Activated CD4-positive, alpha-beta T cell treated with anti-CD3 and anti-CD28 coated beads, Interleukin-10, Interleukin-2, amounts not matched to agents 100 ng/mL and 50 ng/mL, durations not matched to agents 16 hours and 8 hours (primary cell): ENCODE data around the gene RTRAF.
A peak's percentile ranks its signal among the peaks of the same experiment; 100 is the strongest.

Source experiments
- DNase-seq: peaks from one replicate; pipeline ENCODE4 v3.0.0-alpha.2; 2020

Gene RTRAF

DNA sequence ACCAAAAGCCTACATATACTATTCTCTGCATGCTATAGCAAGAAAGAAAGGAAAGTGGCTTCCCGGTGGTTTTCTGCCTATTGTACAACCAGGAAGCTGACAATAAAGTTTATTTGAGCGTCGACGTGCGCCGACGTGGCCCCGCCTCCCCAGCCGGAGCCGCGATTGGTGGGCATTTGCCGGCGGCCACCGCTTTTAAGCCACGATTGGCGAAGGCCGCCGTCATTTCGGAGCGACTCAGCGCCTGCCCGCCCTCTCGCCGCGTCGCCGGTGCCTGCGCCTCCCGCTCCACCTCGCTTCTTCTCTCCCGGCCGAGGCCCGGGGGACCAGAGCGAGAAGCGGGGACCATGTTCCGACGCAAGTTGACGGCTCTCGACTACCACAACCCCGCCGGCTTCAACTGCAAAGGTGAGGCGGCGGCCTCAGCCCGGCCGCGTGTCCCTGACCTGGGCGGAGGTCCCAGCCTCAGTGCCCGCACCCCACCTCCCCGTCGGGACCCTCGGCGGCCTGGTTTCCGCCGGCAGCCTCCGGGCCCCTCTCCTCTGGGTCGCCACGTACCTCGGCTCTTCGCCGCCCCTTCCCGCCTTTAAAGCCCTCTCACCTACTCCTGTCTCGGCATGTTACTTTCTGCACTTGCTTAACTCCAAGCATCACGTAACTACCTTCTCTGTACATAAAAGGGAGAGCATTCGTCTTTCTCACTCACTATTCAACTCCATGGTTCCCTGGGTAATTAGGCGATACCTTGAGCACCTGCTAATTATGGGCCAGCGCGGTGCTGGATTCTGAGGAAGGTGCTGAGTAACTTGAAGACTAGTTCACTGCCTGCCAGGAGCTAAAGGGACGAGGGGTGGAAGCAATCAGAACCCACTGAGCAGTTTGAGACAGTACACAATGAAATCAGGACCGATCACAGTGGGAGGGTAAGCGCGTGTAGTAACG lies at the start of gene RTRAF:
RTRAF (plus strand) TSS at position 254 of the 942 bp plus-strand sequence; CDS start at position 348, 94 bp downstream.
- peak; percentile 95 for DNase-seq

- peak; percentile 13 for DNase-seq
Measured at GRCh38 chr14:51939755-51940301, 49.5 kb upstream of the RTRAF start.

- DNase-seq = no peak
Measured at GRCh38 chr14:51942971-51943370, 46.4 kb upstream of the RTRAF start.

DNA sequence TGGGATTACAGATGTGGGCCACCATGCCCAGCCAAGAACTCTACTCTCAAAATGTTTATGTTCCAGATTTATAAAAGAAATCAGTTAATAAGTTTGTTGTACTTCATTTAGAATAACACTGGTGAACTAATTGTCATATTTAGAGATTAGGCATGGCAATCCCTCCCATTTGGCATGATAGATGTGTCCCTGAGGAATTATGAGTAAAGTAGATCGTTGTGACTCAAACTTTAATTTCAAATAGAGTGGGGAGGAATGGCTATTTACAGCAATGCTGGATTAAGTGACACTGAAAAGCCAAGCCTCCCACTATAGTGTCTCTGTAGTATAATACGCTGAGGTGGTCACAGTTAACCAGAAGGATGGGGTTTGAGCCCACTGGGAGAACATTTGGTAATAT lies 39.3 kb upstream of the RTRAF start:
- DNase-seq = no peak

- no peak for DNase-seq
Measured at GRCh38 chr14:51951656-51952055, 37.7 kb upstream of the RTRAF start.

- DNase-seq = no peak
Measured at GRCh38 chr14:51954031-51954430, 35.3 kb upstream of the RTRAF start.

GRCh38 chr14:51954657-51955056 lies 34.7 kb upstream of the RTRAF start:
- DNase-seq = no peak

DNA sequence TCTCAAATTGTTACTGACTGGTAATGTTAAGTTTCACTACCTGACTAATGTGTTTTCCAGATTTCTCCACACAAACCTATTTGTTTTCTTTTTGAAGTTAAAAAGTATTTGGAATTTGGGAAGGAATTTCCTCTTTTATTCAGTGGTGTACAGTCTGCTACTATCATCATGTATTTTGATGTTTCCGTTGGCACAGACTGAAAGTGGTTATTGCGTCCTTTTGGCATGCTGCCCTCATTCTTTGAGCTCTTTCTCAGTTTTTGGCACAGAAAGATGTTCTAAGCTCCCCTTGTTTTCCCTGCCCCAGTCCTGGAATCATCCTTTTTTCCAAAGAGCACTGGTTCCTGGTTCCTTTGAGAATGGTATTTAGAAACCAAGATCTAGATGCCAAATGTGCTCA lies 31.4 kb upstream of the RTRAF start:
- DNase-seq = no peak

DNA sequence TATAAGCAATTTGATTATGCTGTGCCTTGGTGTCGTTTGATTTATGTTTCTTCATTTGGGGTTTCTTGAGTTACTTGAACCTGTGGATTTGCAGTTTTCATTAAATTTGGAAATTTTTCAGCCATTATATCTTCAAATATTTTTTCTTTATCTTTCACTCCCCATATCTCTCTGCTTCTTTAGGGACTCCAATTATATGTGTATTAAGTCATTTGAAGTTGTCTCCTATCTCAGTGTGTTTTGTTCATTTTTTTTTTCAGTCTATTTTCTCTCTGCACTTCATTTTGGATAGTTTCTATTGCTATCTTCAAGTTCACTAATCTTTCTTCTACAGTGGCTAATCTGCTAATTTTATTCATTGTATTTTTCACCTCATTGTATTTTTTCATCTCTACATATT lies 29.4 kb upstream of the RTRAF start:
- DNase-seq = no peak

GRCh38 chr14:51960866-51961265 lies 28.5 kb upstream of the RTRAF start:
- no peak for DNase-seq

- DNase-seq = no peak
Measured at GRCh38 chr14:51962711-51963110, 26.6 kb upstream of the RTRAF start.

DNA sequence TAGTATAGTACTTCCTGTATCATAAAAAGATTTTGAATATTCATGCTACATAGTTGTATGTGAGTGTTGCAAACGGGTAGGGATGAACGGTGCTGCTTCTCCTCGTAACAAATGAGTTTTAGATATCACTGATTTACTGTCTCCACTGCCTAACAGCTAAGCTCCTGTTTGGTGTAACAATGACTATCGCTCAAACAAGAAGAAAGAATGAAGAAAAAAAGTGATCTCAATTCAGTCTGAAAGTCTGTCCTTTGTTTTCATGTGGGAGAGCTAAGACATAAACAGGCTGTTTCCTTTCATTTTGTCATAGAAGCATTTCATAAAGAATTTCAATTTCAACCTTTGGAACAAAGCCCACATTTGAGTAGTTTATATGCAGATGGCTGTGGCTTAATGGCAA lies 26.1 kb upstream of the RTRAF start:
- DNase-seq = no peak

- no peak for DNase-seq
Measured at GRCh38 chr14:51967521-51967920, 21.8 kb upstream of the RTRAF start.

DNA sequence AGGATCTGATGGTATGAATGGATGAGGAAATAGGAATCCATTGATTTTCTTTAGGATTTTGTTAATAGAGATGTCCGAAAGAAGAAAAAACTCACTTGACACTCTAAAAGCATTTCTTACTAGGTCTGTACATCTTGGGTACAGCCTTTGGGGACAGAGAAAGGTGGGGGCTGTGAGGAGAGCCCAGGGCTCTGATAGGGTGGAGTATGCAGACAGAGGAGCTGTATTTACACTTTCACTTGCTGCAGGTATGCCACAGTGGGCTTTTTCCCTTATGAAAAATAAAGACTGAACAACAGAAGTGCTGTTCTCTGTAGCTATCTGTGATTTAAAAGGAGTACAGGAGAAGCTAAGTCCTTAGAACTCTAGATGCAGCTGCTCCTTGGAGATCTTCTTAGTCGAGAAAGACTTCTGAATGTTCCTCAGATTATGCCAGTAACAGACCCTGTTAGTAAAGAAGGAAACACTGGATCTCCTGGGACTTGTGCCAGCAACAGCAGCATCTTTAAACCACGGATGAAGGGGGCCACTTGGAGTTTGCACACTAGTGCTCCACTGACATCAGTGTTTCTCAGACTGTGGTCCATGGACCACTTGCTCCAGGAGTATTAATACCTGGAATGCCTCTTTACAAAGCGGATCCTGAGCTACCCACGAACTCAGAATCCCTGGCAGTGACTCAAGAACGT lies 19.4 kb upstream of the RTRAF start:
- DNase-seq = no peak

DNA sequence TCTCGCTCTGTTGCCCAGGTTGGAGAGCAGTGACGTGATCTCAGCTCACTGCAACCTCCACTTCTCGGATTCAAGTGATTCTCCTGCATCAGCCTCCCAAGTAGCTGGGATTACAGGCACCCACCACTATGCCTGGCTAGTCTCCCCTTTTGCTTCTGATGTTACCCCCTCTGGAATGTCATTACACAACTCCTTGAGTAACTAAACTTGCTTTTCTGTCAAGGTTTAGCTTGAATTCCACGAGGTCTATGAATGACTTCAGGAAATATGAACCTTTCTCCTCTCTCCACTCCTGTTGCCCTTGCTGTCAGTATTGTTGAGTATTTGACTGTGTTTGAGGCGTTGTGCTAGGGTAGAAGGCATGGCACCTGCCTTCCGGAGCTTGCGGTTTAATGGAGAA lies 16.8 kb upstream of the RTRAF start:
- no peak for DNase-seq

GRCh38 chr14:51977075-51977474 lies 12.3 kb upstream of the RTRAF start:
- DNase-seq = no peak

GRCh38 chr14:51978681-51979085 lies 10.7 kb upstream of the RTRAF start:
- DNase-seq = no peak

DNA sequence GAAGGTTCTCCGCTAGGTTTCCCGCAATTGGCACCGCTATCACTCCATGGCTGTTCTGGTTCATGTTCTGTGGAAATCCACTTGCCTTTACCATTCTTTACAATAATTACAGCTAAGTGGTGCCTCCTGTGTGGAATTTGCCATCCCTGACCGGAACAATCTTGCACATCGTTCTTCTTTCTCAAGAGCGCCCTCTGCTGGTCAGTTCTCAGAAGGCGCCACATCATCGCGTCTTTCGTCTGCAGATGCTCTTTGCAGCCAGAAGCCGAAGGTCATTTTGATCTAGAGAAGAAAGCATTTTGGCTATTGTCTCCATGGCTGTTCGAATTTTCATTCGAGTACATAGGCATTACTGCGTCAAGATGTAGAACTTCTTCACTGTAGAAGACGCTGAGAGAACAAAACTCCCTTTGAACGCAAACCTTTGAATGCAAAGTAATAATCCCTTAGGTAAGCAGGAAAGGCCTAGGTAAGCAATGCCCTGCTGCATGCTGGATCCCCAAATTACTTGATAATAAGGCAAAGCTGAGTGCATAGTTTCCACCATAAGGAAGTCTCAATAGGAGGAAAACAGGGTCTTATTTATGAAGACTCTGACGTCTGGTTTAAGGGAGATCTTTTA lies 10.1 kb upstream of the RTRAF start:
- peak; percentile 79 for DNase-seq

DNA sequence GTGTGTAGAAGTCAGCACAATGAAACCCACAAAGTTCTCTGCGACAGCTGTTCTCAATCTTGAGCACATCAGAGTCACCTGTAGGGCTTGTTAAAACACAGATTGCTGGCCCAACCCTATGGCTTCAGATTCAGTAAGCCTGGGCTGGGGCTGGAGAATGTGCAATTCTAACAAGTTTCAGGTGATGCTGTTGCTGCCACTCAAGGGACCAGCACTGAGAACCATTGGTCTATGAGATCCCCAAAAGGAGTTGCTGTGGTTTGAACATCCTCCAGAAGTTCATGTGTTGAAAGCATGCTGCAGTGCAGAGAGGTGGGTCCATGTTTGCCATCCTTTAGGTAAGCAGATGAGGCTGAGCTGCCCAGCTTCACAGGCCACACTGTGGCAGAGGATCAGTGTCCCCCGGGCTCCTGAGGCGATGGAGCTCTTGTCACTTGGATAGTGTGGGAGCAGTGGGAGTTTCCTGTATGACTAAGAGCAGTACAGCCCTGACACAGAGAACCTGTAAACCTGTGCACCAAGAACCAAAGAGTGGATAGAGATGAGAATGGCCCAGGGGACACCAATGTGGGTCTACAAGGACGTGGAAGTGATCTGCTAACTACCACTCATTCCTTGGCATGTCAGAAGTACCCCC lies 8.0 kb upstream of the RTRAF start:
- DNase-seq = peak; percentile 38

DNA sequence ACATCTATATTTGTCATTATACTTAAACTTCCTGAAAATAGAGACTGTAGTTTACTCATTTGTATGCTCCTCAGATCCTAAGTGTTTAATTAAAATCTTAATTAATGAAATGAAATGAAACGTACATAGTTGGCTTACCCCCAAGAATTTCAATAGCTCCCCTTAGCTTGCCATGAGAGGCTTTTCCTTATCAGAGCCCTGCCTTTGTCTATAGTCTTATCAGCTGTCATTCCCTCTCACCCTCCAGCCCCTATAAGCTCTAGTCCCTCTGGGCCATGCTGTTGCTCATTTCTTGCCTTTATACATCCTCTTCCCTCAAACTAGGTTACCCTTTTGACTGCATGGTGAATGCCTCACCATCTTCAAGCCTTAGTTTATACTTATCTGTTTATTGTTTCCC lies 1.1 kb upstream of the RTRAF start:
- no peak for DNase-seq

- no peak for DNase-seq
Measured at GRCh38 chr14:51990488-51990887, 1.1 kb downstream of the RTRAF start.

DNA sequence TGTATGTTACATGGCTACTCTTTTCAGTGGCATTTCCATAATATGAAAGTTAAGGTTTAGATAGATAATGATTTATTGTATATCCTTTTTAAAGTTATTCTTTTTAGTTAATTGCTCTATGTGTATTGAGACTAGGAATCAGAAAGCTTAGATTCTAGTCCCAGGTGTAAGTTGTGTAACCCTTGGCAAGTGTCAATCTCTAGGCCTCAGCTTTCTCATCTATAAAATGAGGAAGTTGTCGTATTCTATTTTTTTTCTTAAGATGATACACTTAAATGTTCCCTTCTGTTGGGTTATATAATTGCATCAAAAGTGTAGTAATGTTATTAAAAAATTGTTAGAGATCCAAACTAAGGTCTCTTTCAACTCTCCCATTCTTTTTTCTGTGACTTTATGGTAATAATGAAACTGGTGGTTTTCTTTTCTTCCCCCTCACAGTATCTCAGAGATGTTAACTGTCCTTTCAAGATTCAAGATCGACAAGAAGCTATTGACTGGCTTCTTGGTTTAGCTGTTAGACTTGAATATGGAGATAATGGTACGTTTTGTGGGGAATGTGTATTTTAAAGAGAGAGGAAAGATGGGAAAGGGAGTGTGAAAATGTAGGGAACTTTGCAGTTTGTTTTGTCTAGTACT lies 4.1 kb downstream of the RTRAF start:
- peak; percentile 52 for DNase-seq
